Naive thymus-derived CD8-positive, alpha-beta T cell (primary cell): ENCODE measurements around the gene LPCAT2. TPM values are rescaled to one million over a fixed set of nuclear protein-coding genes. Genes with fewer than 3 reads are reported as not detected.

ENCODE experiments used
- polyA plus RNA-seq, 3 donors: library from polyadenylated mRNA; unstranded; fragments of 300-500 nt; fragmentation: Illumina TruSeq; gene quantifications; one replicate each; pipeline ENCODE4 v1.2.3, GENCODE V29; 2021
- total RNA-seq, 8 experiments: library from RNA in 2 of 8; stranded (reverse) in 2 of 8; gene quantifications; one replicate each; pipeline ENCODE4 v1.2.3 and lab custom pipeline; 2021 to 2026

LPCAT2 gene
- total and polyA plus RNA-seq, 5 experiments from 2014 or later: 0.70 TPM; not detected in 4

Other genes with a start within 250 kb of the LPCAT2 start
- gene IRX6, start 184.9 kb upstream of the LPCAT2 start, total RNA-seq: not detected
- not detected for gene IRX6, start 184.9 kb upstream of the LPCAT2 start, polyA plus RNA-seq
- gene MMP2, start 29.9 kb upstream of the LPCAT2 start, total RNA-seq: under 1 TPM in 1 of 2 experiments, not detected in 1; 0.36 TPM
- gene MMP2, start 29.9 kb upstream of the LPCAT2 start, polyA plus RNA-seq: not detected
- not detected for gene CAPNS2, start 57.6 kb downstream of the LPCAT2 start, total RNA-seq
- gene CAPNS2, start 57.6 kb downstream of the LPCAT2 start, polyA plus RNA-seq: not detected
- not detected for gene SLC6A2, start 146.9 kb downstream of the LPCAT2 start, total RNA-seq
- gene SLC6A2, start 146.9 kb downstream of the LPCAT2 start, polyA plus RNA-seq: not detected